GM21367 (cell line): ENCODE measurements around the gene ZNF652.
"Not testable (repeated sequence)": the region's sequence is repeated elsewhere in the genome, so short reads cannot be mapped to it uniquely, and the experiment has no call there.

Experiments used
- ATAC-seq: cut with Tn5 transposase; IDR thresholded peaks from one replicate; pipeline ENCODE4 v1.9.1; 2021; ENCODE audit not compliant: unreplicated experiment

ZNF652 gene

GRCh38 chr17:49316889-49317675 is 45.0 kb downstream of the ZNF652 start:
- no peak for ATAC-seq

GRCh38 chr17:49316258-49316570 is 45.8 kb downstream of the ZNF652 start:
- no peak for ATAC-seq

DNA sequence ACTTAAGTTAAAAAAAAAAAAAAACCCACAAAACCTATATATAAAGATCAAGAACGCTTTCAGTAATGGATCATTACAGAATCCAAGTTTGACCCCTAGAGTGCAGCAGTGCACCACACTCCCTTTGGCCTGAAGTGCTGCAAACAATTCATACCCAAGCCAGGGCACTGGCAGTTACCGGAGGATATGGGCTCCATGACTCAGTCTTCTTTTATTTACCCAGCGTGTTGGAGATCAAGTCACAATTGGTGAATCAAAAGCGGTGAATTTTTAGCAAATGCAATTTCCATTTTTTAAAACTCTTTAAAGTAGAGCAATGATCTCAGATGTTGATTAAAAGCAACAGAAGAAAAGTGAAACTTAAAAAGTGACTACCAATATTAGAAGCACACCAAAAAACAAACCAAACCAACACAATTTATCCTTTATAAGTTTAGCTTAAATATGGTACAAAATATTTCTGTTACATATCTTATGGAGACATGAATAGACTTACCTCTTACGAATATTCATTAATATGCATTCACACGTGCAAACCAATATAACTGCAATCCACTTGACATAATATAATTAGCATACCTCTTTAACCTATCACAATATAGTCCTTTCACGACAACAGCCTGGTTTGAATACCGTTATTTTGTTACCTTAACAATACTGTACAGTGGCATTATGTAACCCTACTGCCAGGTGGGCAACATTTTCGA is 46.3 kb downstream of the ZNF652 start:
- ATAC-seq: peak; percentile 75

GRCh38 chr17:49312722-49313121 is 49.3 kb downstream of the ZNF652 start:
- ATAC-seq: no peak

DNA sequence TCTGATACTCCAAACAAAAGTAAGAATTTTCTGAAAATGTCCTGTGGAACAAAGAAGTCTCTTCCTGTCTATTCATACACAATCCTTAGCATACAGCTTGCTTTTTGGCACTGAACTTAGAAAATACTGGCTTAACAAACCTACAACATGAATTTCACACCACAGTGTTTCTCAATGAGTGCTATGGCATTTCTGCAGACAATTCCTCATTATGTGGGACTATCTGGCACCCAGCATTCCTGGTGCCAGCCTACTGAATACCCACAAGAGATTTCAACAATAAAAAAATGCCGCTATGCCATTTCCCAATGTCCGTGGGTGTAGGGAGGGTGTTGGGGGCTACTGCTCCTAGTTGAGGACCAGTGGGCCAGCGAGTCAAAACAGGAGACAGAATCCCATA is 62.1 kb downstream of the ZNF652 start:
- ATAC-seq: no peak

- no peak for ATAC-seq
These were observed 63.6 kb downstream of the ZNF652 start for GRCh38 chr17:49298371-49298976.

DNA sequence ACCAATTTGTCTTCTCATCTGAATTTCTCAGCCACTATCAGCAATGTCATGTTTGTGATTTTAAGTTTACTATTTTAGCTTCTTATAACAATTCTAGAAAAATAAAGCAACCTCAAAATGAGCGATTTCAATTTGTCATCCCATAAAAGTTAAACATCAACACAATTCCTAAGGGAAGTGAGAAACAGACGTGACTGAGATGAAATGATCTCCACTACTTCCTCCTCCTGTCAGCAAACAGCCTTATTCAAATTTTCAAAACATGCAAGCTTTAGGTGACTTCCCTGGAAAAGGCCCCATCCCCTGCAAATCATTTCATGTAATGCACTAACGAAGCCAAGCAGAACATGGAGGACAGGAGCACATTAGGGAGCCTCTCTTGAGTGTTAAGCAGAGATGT is 64.9 kb downstream of the ZNF652 start:
- no peak for ATAC-seq

DNA sequence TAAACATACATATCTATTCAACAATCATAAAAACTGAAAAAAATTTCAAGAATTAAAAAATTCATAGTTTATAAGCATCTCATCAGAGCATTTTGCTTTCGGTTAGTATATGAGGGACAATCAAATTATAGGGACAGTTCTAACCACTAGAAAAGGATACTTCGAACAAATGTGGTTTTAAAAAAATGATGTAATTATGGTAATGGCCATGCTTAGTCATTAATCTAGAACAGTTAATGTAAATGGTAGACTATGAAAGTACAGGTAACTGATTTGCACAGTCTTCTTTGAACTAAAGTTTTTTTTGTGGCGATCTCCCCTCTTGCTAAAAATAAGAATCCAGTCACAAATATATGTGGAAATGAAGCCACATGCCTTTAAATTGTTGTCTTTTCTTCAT is 67.9 kb downstream of the ZNF652 start:
- no peak for ATAC-seq

DNA sequence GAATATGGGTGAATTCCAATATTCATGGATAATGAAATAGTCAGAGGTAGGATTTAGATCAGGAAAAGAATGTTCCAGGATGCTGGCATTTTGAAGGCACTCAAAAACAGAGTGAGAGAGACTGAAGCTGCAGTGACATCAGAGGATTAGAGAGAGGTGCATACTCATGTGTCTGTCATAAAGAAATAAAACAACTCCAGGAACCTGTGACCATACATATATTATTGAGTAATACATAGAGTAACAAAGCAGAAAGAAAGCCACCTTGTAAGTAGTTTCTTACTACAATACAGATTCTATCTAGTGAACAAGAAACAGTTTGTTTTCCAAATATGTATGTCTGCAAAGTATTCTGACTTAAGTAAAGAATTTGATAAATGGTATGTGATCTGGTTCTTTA is 69.1 kb downstream of the ZNF652 start:
- ATAC-seq: no peak

GRCh38 chr17:49291929-49292328 is 70.1 kb downstream of the ZNF652 start:
- no peak for ATAC-seq

GRCh38 chr17:49290690-49291359 is 71.2 kb downstream of the ZNF652 start:
- ATAC-seq: no peak

GRCh38 chr17:49288388-49288787 is 73.7 kb downstream of the ZNF652 start:
- no peak for ATAC-seq

- no peak for ATAC-seq
These were observed 74.6 kb downstream of the ZNF652 start for GRCh38 chr17:49287481-49287880.

GRCh38 chr17:49286261-49286973 is 75.6 kb downstream of the ZNF652 start:
- not testable (repeated sequence) for ATAC-seq

DNA sequence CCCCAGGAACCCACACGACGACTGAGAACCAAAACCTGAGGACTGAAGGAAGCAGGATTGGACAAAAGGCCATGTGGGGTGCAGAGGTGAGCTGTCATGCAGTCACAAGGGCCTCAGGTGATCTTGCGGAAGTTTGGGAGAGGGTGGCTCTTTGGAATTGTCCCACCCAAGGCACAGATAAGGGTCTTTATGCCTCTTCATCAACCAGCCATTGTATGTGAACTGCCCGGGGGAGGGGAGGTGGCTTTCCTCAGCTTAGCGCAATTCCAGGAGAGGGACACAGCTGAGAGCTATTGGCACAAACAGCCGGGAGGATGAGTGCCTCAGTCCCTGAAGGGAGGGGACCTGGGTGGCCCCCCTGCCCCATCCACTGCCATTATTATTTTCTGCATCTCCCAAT is 76.3 kb downstream of the ZNF652 start:
- no peak for ATAC-seq

GRCh38 chr17:49280918-49281317 is 81.1 kb downstream of the ZNF652 start:
- no peak for ATAC-seq

GRCh38 chr17:49280061-49280460 is 82.0 kb downstream of the ZNF652 start:
- ATAC-seq: no peak

DNA sequence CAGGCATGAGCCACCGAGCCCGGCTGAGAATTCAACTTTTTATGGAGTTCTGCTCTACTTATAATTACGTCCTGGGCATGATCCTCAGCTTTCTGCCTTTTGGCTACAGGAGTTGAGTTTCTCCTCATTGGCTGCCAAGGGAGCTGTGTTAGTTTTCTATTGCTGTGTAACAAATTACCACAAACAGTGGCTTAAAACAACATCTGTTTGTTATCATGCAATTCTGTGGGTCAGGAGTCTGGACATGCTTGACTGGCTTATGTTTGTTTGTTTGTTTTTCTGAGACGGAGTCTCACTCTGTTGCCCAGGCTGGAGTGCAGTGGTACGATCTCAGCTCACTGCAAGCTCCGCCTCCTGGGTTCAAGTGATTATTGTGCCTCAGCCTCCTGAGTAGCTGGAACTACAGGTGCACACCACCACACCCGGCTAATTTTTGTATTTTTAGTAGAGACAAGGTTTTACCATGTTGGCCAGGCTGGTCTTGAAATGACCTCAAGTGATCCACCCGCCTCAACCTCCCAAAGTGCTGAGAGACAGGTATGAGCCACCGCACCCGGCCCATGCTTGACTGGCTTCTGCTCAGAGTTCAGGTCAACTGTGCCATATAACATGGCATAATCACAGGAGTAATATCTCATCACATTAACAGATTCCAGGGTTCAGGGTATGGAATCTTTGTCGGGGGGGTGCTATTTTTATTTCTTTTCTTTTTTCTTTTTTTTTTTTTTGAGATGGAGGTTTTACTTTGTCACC is 82.6 kb downstream of the ZNF652 start:
- not testable (repeated sequence) for ATAC-seq

DNA sequence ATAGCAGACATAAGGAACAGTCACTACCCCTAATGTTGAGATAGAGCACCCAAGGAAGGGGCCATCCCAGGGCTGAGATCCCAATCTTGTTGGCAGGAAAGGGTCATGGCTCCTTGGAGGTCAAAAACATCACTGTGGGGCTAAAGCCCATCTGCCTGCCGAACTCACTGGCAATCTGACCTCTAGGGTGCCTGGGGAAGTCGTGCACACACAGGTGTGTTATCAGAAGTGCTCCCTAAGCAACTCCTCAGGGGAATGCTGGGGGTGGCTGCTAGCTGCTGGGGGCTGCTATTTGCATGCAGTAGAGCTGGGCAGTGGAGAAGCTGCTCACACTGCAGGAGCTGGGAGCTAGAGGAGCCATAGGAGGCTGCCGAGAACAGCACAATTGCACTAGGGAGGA is 84.0 kb downstream of the ZNF652 start:
- ATAC-seq: no peak

DNA sequence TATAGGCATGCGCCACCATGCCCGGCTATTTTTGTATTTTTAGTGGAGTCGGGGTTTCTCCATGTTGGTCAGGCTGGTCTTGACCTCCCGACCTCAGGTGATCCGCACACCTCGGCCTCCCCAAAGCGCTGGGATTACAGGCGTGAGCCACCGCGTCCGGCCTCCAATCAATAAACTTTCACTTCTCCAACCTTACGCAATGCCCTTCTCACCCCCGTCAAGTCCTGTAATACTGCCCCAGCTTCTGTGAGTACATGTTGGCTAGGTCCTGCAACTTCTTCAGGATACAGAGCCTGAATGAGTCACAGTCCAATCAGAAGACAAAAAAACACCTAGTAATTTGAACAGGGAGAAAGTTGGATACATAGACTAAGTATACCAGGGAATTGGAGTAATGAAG is 84.4 kb downstream of the ZNF652 start:
- no peak for ATAC-seq
